CD4-positive, alpha-beta T cell treated with Interleukin-6 at 100 ng/mL for 8 hours (primary cell): ENCODE data around the gene MYOCOS.

Experiments
- DNase-seq: peaks from one replicate; pipeline ENCODE4 v3.0.0-alpha.2; 2020; ENCODE audit warnings: mixed read lengths, low spot score

Gene MYOCOS

GRCh38 chr1:171663036-171663853, 41.2 kb downstream of the MYOCOS start:
- DNase-seq, result no peak

- no peak for DNase-seq
Measured at GRCh38 chr1:171663854-171664575, 42.0 kb downstream of the MYOCOS start.

- no peak for DNase-seq
Measured at GRCh38 chr1:171664976-171665375, 42.9 kb downstream of the MYOCOS start.

- no peak for DNase-seq
Measured at GRCh38 chr1:171666114-171666769, 44.2 kb downstream of the MYOCOS start.

GRCh38 chr1:171668372-171668771, 46.3 kb downstream of the MYOCOS start:
- DNase-seq, result no peak

GRCh38 chr1:171670739-171671138, 48.7 kb downstream of the MYOCOS start:
- DNase-seq, result no peak

- DNase-seq, result no peak
Measured at GRCh38 chr1:171674431-171675405, 52.7 kb downstream of the MYOCOS start.
